ENCODE data around the gene ZNF594. TPM values are rescaled to one million over a fixed set of nuclear protein-coding genes. Genes with fewer than 3 reads are reported as not detected.
"Not testable (repeated sequence)": the region's sequence is repeated elsewhere in the genome, so short reads cannot be mapped to it uniquely, and the experiment has no call there.

Gene ZNF594
- total and polyA plus RNA-seq, 2 of the 8 experiments (the other 6 are each of a cell fraction or from before 2014, with no cell fraction given) = 3.6 to 14.3 TPM

DNA sequence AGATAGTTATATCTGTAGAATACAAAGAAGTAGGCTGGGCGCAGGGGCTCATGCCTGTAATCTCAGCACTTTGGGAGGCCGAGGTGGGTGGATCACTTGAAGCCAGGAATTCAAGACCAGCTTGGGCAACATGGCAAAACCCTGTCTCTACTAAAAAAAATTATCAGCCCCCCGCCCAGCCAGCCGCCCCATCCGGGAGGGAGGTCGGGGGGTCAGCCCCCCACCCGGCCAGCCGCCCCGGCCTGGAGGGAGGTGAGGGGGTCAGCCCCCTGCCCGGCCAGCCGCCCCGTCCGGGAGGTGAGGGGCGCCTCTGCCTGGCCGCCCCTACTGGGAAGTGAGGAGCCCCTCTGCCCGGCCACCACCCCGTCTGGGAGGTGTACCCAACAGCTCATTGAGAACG lies 48.8 kb downstream of the ZNF594 start:
- H3K79me2 ChIP-seq (ENCODE audit: control insufficient read depth in 1 of 2, insufficient read depth in 2 of 2, low read length in 2 of 2); H3K9ac ChIP-seq (replicated peaks in 1 of 4; ENCODE audit: extremely low read depth in 1 of 4, low read depth in 3 of 4, low read length in 3 of 4); CTCF ChIA-PET (ENCODE audit: partially characterized antibody); H2AFZ ChIP-seq (ENCODE audit: low read length); H3K23ac ChIP-seq (ENCODE audit: insufficient read length); POLR2A ChIA-PET (ENCODE audit: partially characterized antibody); H4K5ac ChIP-seq (ENCODE audit: insufficient read length, low read depth, low read length); H2BK5ac ChIP-seq (ENCODE audit: low read depth, low read length); H3K9me3 ChIP-seq (ENCODE audit: insufficient read depth in 2 of 2, low read depth in 1 of 2, low read length in 1 of 2); H4K8ac ChIP-seq (ENCODE audit: extremely low read depth, insufficient read depth, low read length); H2BK12ac ChIP-seq (ENCODE audit: low read depth, low read length); H3K4me2 ChIP-seq (ENCODE audit: insufficient read depth in 1 of 2, low read depth in 2 of 2, low read length in 2 of 2); FAIRE-seq; H2BK15ac ChIP-seq (ENCODE audit: low read length); H3K4me3 ChIP-seq (ENCODE audit: extremely low read depth in 1 of 4, insufficient read depth in 2 of 4, low read depth in 3 of 4, low read length in 4 of 4); H2AK5ac ChIP-seq (ENCODE audit: low read depth, low read length); H3K23me2 ChIP-seq (ENCODE audit: low read depth, low read length); H2BK20ac ChIP-seq (ENCODE audit: low read length); H3K18ac ChIP-seq (ENCODE audit: extremely low read depth, low read length); H3K79me1 ChIP-seq (ENCODE audit: low read depth, low read length); DNase-seq (ENCODE audit: low read depth in 1 of 2, low spot score in 2 of 2); H3K4ac ChIP-seq (replicated peaks; ENCODE audit: insufficient read length, low read depth, low read length); H3K27ac ChIP-seq (ENCODE audit: low read depth, low read length); H3K14ac ChIP-seq (ENCODE audit: insufficient read length); H2BK120ac ChIP-seq (replicated peaks; ENCODE audit: low read depth, low read length); H3K36me3 ChIP-seq (ENCODE audit: control insufficient read depth in 2 of 4, insufficient read depth in 4 of 4, low read length in 3 of 4); H3K56ac ChIP-seq (replicated peaks; ENCODE audit: insufficient read length, low read depth, low read length); H3K4me1 ChIP-seq (replicated peaks in 1 of 4; ENCODE audit: control insufficient read depth in 3 of 4, insufficient read depth in 4 of 4, low read length in 3 of 4); H4K20me1 ChIP-seq (replicated peaks in 1 of 2; ENCODE audit: control insufficient read depth in 1 of 2, insufficient read depth in 2 of 2, low read length in 2 of 2); H4K91ac ChIP-seq (replicated peaks; ENCODE audit: insufficient read length, low read length); H3K27me3 ChIP-seq (replicated peaks in 1 of 4; ENCODE audit: control insufficient read depth in 3 of 4, extremely low read depth in 1 of 4, insufficient read depth in 3 of 4, low read length in 3 of 4): not testable (repeated sequence)
- 57% methylated on average over 3 of the region's 18 CpGs; no CpG with 5 or more reads in 1 of the 2 experiments for WGBS, 2 experiments (ENCODE audit: extremely low coverage in 1 of 2, insufficient coverage in 1 of 2, insufficient read length in 1 of 2, insufficient replicate concordance in 2 of 2, low coverage in 1 of 2, low lambda C conversion rate in 2 of 2, missing lambda C conversion rate in 1 of 2)

Measured in H1 (cell line).